K562 (cell line): Measurements from ENCODE around the gene ELP5. TPM values are rescaled to one million over a fixed set of nuclear protein-coding genes. Genes with fewer than 3 reads are reported as not detected.
A peak's percentile ranks its signal among the peaks of the same experiment; 100 is the strongest.

ENCODE experiments used
- CBX3 ChIP-seq, 2 experiments: IDR thresholded peaks; 1 replicate in 1 of 2; 2 replicates in 1 of 2; pipeline ENCODE4 v1.6.1; 2012; ENCODE audit warnings: inconsistent platforms in 2 of 2, low read length in 2 of 2, borderline replicate concordance in 1 of 2, control low read depth in 1 of 2
- CREB1 ChIP-seq, 2 experiments: sonication (generic) in 1 of 2; formaldehyde crosslinking in 1 of 2; IDR thresholded peaks; 2 replicates each; pipeline versions ENCODE4 v1.6.1 to v1.8.0; 2012 to 2022; ENCODE audit warnings: inconsistent platforms in 1 of 2, mild to moderate bottlenecking in 1 of 2, missing genetic modification reagents in 1 of 2, moderate library complexity in 1 of 2
- DNMT1 ChIP-seq: fragments of 450-650 bp; IDR thresholded peaks from 2 replicates; pipeline ENCODE4 v1.6.1; 2016; ENCODE audit warnings: antibody characterized with exemption, mild to moderate bottlenecking
- ERF ChIP-seq: fragments of 450-650 bp; formaldehyde crosslinking; IDR thresholded peaks from 2 replicates; pipeline ENCODE4 v1.4.0; 2020; ENCODE audit warnings: mild to moderate bottlenecking, mixed read lengths
- FOS ChIP-seq: IDR thresholded peaks from 3 replicates; pipeline ENCODE4 v1.6.1; 2011; ENCODE audit not compliant: insufficient read length; ENCODE audit errors: extremely low read depth
- GTF2A2 ChIP-seq: IDR thresholded peaks from 2 replicates; pipeline ENCODE4 v1.6.1; 2016; ENCODE audit warnings: mild to moderate bottlenecking, missing genetic modification characterization, missing compliant biosample characterization
- HDAC1 ChIP-seq, 2 experiments: fragments of 450-650 bp; IDR thresholded peaks; 2 replicates each; pipeline ENCODE4 v1.6.1; 2016 to 2017; ENCODE audit warnings: inconsistent platforms in 1 of 2, mild to moderate bottlenecking in 1 of 2, moderate library complexity in 1 of 2
- HDAC2 ChIP-seq: fragments of 450-650 bp; IDR thresholded peaks from 2 replicates; pipeline ENCODE4 v1.6.1; 2016; ENCODE audit warnings: mild to moderate bottlenecking
- HIVEP1 ChIP-seq: fragments of 250-450 bp; sonication (Bioruptor Pico); IDR thresholded peaks from 2 replicates; pipeline ENCODE4 v1.4.0; 2020; ENCODE audit warnings: mild to moderate bottlenecking
- MBD2 ChIP-seq: sonication (generic); IDR thresholded peaks from 2 replicates; pipeline ENCODE4 v1.6.1; 2016; ENCODE audit warnings: low read depth, borderline replicate concordance
- POLR2AphosphoS2 ChIP-seq: IDR thresholded peaks from 2 replicates; pipeline ENCODE4 v1.6.1; 2012; ENCODE audit warnings: low read length, improper control_type of control experiment
- POLR2AphosphoS5 ChIP-seq: IDR thresholded peaks from 2 replicates; pipeline ENCODE4 v1.6.1; 2011; ENCODE audit warnings: mild to moderate bottlenecking, low read depth, low read length, moderate library complexity; ENCODE audit not compliant: control insufficient read depth, insufficient read depth
- PRPF4 ChIP-seq: fragments of 200-400 bp; formaldehyde crosslinking; IDR thresholded peaks from one replicate; pipeline ENCODE4 v1.6.1; 2017; ENCODE audit warnings: low read length, low read depth, mild to moderate bottlenecking; ENCODE audit not compliant: insufficient read depth, poor library complexity, severe bottlenecking
- RBFOX2 ChIP-seq: fragments of 200-400 bp; formaldehyde crosslinking; IDR thresholded peaks from 2 replicates; pipeline ENCODE4 v1.6.1; 2017; ENCODE audit warnings: low read depth, mild to moderate bottlenecking, low read length, moderate library complexity
- RFX1 ChIP-seq: fragments of 450-650 bp; IDR thresholded peaks from 2 replicates; pipeline ENCODE4 v1.6.1; 2016; ENCODE audit warnings: mild to moderate bottlenecking, moderate library complexity
- SIN3B ChIP-seq: fragments of 450-650 bp; IDR thresholded peaks from 2 replicates; pipeline ENCODE4 v1.6.1; 2017; ENCODE audit warnings: low read depth, mild to moderate bottlenecking, moderate library complexity
- SIX5 ChIP-seq, 2 experiments: IDR thresholded peaks; 2 replicates each; pipeline ENCODE4 v1.6.1; 2011; ENCODE audit warnings: low read length in 2 of 2, borderline replicate concordance in 1 of 2, low read depth in 1 of 2, mild to moderate bottlenecking in 1 of 2, moderate library complexity in 1 of 2; ENCODE audit not compliant: insufficient read depth in 1 of 2
- SREBF2 ChIP-seq: sonication (generic); formaldehyde crosslinking; IDR thresholded peaks from 2 replicates; pipeline ENCODE4 v1.4.0; 2020; ENCODE audit warnings: mild to moderate bottlenecking, missing genetic modification reagents
- XRCC3 ChIP-seq: fragments of 450-650 bp; IDR thresholded peaks from 2 replicates; pipeline ENCODE4 v1.6.1; 2017; ENCODE audit warnings: mild to moderate bottlenecking, moderate library complexity
- ZBTB7A ChIP-seq: IDR thresholded peaks from 2 replicates; pipeline ENCODE4 v1.6.1; 2011; ENCODE audit warnings: low read depth, mild to moderate bottlenecking, low read length, moderate library complexity, borderline replicate concordance; ENCODE audit not compliant: control insufficient read depth
- ZFPM2 ChIP-seq: fragments of 250-450 bp; sonication (Bioruptor Pico); IDR thresholded peaks from 2 replicates; pipeline ENCODE4 v1.5.1; 2022; ENCODE audit warnings: mild to moderate bottlenecking
- ZNF347 ChIP-seq: fragments of 450-650 bp; formaldehyde crosslinking; IDR thresholded peaks from 2 replicates; pipeline ENCODE4 v1.4.0; 2020; ENCODE audit warnings: low read depth, mild to moderate bottlenecking, moderate library complexity
- ZSCAN29 ChIP-seq: fragments of 450-650 bp; IDR thresholded peaks from 2 replicates; pipeline ENCODE4 v1.6.1; 2017
- polyA plus RNA-seq, 8 experiments: library from polyadenylated mRNA; depleted of rRNA in 4 of 8; stranded (reverse) in 5 of 8; unstranded in 3 of 8; fragments of >200 nt; fragmentation: Nextera tagmentation in 2 of 8; fragmentation: Illumina TruSeq in 1 of 8; extraction: Ambion mirVana in 2 of 8; extraction: Trizol in 1 of 8; gene quantifications; 2 replicates each; pipeline versions ENCODE4 v1.2.1 to v1.2.3, GENCODE V29; 2011 to 2014; ENCODE audit warnings: inconsistent platforms in 1 of 8, missing spikeins in 1 of 8
- total RNA-seq, 7 experiments: library from RNA; depleted of rRNA in 6 of 7; stranded (reverse); fragments of >200 nt in 6 of 7; fragmentation: Illumina TruSeq in 2 of 7; extraction: Trizol in 2 of 7; gene quantifications; 2 replicates each; pipeline versions ENCODE4 v1.2.1 to v1.2.3, GENCODE V29; 2011 to 2021; ENCODE audit warnings: low replicate concordance in 1 of 7
- TF ChIP-seq, protein P1 (sequence below): fragments of 450-650 bp; IDR thresholded peaks from 2 replicates; pipeline ENCODE4 v1.6.1; 2016; ENCODE audit warnings: borderline replicate concordance
- TF ChIP-seq, protein P2 (sequence below): fragments of 450-650 bp; formaldehyde crosslinking; IDR thresholded peaks from 2 replicates; pipeline ENCODE4 v1.4.0; 2020; ENCODE audit warnings: mild to moderate bottlenecking
- TF ChIP-seq, protein P3 (sequence below), 2 experiments: fragments of 200-800 bp in 1 of 2; sonication (Bioruptor generic) in 1 of 2; sonication (generic) in 1 of 2; formaldehyde crosslinking in 1 of 2; IDR thresholded peaks in 1 of 2; conservative IDR thresholded peaks in 1 of 2; 2 replicates each; pipeline versions ENCODE4 v1.5.0 to v1.6.1; 2016 to 2020; ENCODE audit warnings: missing compliant biosample characterization in 1 of 2, missing genetic modification characterization in 1 of 2, missing genetic modification reagents in 1 of 2

The ELP5 gene
- total and polyA plus RNA-seq, 9 of the 15 experiments (the other 6 are each of a cell fraction or from before 2014, with no cell fraction given) = 25.7 to 77.9 (median 52.9) TPM

DNA sequence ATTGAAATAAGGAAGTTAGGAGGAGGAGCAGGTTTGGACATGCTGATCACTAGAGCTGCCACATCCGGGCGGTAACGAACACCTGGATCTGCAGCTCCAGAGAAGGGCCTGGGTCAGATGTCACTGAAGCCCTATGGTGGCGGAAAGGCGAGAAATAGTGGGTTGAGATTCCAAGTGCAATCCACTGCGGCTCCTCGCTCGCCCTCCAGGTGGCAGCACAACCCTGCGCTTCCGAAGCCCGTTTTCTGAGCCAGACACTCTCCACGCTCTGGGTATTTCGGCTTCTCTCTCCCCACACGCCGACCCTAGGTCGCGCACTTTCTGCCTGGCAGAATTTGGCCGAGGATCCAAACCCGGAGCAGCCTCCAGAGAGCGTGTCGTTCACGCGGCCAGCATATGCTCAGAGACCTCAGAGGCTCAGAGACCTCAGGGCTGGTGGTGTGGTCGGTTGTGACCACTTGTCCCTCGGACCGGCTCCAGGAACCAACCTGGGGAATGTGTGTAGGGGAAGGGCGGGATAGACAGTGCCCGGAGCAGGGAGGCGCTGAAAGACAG, 28.6 kb downstream of the ELP5 start (continued):
- TF ChIP-seq, protein P1, sequence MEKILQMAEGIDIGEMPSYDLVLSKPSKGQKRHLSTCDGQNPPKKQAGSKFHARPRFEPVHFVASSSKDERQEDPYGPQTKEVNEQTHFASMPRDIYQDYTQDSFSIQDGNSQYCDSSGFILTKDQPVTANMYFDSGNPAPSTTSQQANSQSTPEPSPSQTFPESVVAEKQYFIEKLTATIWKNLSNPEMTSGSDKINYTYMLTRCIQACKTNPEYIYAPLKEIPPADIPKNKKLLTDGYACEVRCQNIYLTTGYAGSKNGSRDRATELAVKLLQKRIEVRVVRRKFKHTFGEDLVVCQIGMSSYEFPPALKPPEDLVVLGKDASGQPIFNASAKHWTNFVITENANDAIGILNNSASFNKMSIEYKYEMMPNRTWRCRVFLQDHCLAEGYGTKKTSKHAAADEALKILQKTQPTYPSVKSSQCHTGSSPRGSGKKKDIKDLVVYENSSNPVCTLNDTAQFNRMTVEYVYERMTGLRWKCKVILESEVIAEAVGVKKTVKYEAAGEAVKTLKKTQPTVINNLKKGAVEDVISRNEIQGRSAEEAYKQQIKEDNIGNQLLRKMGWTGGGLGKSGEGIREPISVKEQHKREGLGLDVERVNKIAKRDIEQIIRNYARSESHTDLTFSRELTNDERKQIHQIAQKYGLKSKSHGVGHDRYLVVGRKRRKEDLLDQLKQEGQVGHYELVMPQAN = no peak
- TF ChIP-seq DNMT1 (no peak), MBD2 (no peak), HDAC1 (IDR thresholded peaks at IDR 0.05) (no peak; a peak in 1 of 4 replicates), CBX3 (IDR thresholded peaks at IDR 0.05; ENCODE audit: borderline replicate concordance in 1 of 2, low read length in 2 of 2) (peak in 1 of 2 experiments; percentile 82; a peak in 1 of 3 replicates), POLR2AphosphoS2 (no peak), GTF2A2 (tag) (no peak), XRCC3 (no peak), SREBF2 (CRISPR knock-in tag) (no peak), HDAC2 (no peak), PRPF4 (no peak), ZNF347 (CRISPR knock-in tag) (no peak), ZFPM2 (no peak), ZBTB7A (peak; percentile 57; the same call in 1 of the 2 replicates), SIN3B (no peak), POLR2AphosphoS5 (no peak), RBFOX2 (peak; percentile 72), FOS (no peak), ZSCAN29 (peak; percentile 58; the same call in 1 of the 2 replicates), SIX5 (IDR thresholded peaks at IDR 0.05; ENCODE audit: borderline replicate concordance in 1 of 2, insufficient read depth in 1 of 2, low read depth in 1 of 2, low read length in 2 of 2) (no peak), ERF (CRISPR knock-in tag) (no peak), RFX1 (no peak), HIVEP1 (no peak), CREB1 (IDR thresholded peaks at IDR 0.05) (no peak), CREB1 (CRISPR knock-in tag; IDR thresholded peaks at IDR 0.05) (no peak; the same call in 1 of the 2 replicates)
- TF ChIP-seq, protein P2, sequence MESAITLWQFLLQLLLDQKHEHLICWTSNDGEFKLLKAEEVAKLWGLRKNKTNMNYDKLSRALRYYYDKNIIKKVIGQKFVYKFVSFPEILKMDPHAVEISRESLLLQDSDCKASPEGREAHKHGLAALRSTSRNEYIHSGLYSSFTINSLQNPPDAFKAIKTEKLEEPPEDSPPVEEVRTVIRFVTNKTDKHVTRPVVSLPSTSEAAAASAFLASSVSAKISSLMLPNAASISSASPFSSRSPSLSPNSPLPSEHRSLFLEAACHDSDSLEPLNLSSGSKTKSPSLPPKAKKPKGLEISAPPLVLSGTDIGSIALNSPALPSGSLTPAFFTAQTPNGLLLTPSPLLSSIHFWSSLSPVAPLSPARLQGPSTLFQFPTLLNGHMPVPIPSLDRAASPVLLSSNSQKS (CRISPR knock-in tag) = no peak
- TF ChIP-seq, protein P3, sequence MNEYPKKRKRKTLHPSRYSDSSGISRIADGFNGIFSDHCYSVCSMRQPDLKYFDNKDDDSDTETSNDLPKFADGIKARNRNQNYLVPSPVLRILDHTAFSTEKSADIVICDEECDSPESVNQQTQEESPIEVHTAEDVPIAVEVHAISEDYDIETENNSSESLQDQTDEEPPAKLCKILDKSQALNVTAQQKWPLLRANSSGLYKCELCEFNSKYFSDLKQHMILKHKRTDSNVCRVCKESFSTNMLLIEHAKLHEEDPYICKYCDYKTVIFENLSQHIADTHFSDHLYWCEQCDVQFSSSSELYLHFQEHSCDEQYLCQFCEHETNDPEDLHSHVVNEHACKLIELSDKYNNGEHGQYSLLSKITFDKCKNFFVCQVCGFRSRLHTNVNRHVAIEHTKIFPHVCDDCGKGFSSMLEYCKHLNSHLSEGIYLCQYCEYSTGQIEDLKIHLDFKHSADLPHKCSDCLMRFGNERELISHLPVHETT (CRISPR knock-in tag; conservative IDR thresholded peaks at IDR 0.05 in 1 of 2, IDR thresholded peaks at IDR 0.05 in 1 of 2) = peak in 1 of 2 experiments; percentile 30; a peak in 1 of 4 replicates
